Psoas muscle (tissue), 8 donors: ENCODE measurements around the gene PRR14. TPM values are rescaled to one million over a fixed set of nuclear protein-coding genes. Genes with fewer than 3 reads are reported as not detected.

ENCODE experiments used
- ATAC-seq, 4 donors: fragments of 200-7000 bp; cut with Tn5 transposase; one replicate each; pipeline ENCODE4 v1.9.1; 2020; ENCODE audit warnings: moderate library complexity in 3 of 4, mild to moderate bottlenecking in 2 of 4
- DNase-seq, 2 donors: peaks; one replicate each; pipeline ENCODE4 v3.0.0-alpha.2; 2020
- H3K27ac ChIP-seq: fragments of 200-600 bp; one replicate; pipeline ENCODE4 v1.8.0; 2022
- H3K27me3 ChIP-seq, 3 donors: fragments of 200-600 bp in 1 of 3; one replicate each; pipeline versions ENCODE4 v1.6.1 to v1.8.0; 2013 to 2022; ENCODE audit warnings: low read length in 2 of 3, mild to moderate bottlenecking in 2 of 3, moderate library complexity in 1 of 3; ENCODE audit not compliant: insufficient read depth in 3 of 3
- H3K36me3 ChIP-seq, 2 donors: fragments of 200-600 bp in 1 of 2; one replicate each; pipeline versions ENCODE4 v1.6.1 to v1.8.0; 2013 to 2022; ENCODE audit warnings: low read depth in 1 of 2, mild to moderate bottlenecking in 1 of 2, moderate library complexity in 1 of 2; ENCODE audit not compliant: insufficient read depth in 1 of 2
- H3K4me1 ChIP-seq: fragments of 200-600 bp; one replicate; pipeline ENCODE4 v1.8.0; 2022
- H3K4me3 ChIP-seq: fragments of 200-600 bp; one replicate; pipeline ENCODE4 v1.8.0; 2022; ENCODE audit warnings: mild to moderate bottlenecking
- H3K9me3 ChIP-seq: fragments of 200-600 bp; one replicate; pipeline ENCODE4 v1.8.0; 2022
- WGBS, 3 donors: extraction: QIAGEN DNeasy Blood & Tissue Kit; methylation state at CpG; one replicate each; pipeline versions ENCODE4 v1.1.6 to v1.1.7; 2013; 5-methylcytosine and 5-hydroxymethylcytosine counted together
- intact Hi-C, 2 donors: fragments of 100-400 bp; cut with DNase I; formaldehyde crosslinking; loops; one replicate each; pipeline versions ENCODE4 v1.11.0 to v1.14.2; 2022
- polyA plus RNA-seq, 3 donors: library from polyadenylated mRNA; stranded (reverse); fragments of 200-250 nt; gene quantifications; one replicate each; pipeline ENCODE4 v1.2.3, GENCODE V29; 2013
- total RNA-seq, 4 donors: library from RNA; stranded (reverse); fragmentation: NEBNext Ultra II Directional in 2 of 4; extraction: Animal tissue kit (Norgen Biotek cat#: 25700) in 2 of 4; gene quantifications; one replicate each; pipeline versions ENCODE4 v1.2.1 to v1.2.4, GENCODE V29; 2021 to 2023
- TF ChIP-seq, protein P1 (sequence below): fragments of 200-600 bp; IDR thresholded peaks from one replicate; pipeline ENCODE4 v1.8.0; 2022; ENCODE audit warnings: antibody characterized with exemption
- donor health status: healthy with polysubstance abuse.
- donor health status: DM: no; HTN: no; CAD: no; lungs with moderate emphysema.
- donor health status: Bipolar disorder and iron deficiency.
- donor health status: healthy.
- donor health status: DM: yes; HTN: yes; CAD: no.
- donor health status: DM: no; HTN: no; CAD: no.
- donor health status: DM: no; HTN: no; CAD: no.
- donor health status: DM: yes; HTN: yes; CAD: no.

Gene PRR14
- total and polyA plus RNA-seq, 7 donors, result 13.4 to 26.8 (median 23.8) TPM

- DNase-seq, result no peak
Measured at GRCh38 chr16:30675143-30675542, 24.4 kb downstream of the PRR14 start.

GRCh38 chr16:30677931-30678585 is 27.3 kb downstream of the PRR14 start:
- WGBS, 3 donors, result 71 to 75% (median 71%) methylated on average over 11 of the region's 11 CpGs
- Histone ChIP-seq H3K27me3 (no peaks in the 10 kb centered on the region), H3K9me3 (no peaks in the 10 kb centered on the region), H3K36me3 (no peaks in the 10 kb centered on the region), H3K4me1 (no peaks in the 10 kb centered on the region), H3K4me3 (no peak overlapping the region), H3K27ac (no peak overlapping the region)
- TF ChIP-seq, protein P1, sequence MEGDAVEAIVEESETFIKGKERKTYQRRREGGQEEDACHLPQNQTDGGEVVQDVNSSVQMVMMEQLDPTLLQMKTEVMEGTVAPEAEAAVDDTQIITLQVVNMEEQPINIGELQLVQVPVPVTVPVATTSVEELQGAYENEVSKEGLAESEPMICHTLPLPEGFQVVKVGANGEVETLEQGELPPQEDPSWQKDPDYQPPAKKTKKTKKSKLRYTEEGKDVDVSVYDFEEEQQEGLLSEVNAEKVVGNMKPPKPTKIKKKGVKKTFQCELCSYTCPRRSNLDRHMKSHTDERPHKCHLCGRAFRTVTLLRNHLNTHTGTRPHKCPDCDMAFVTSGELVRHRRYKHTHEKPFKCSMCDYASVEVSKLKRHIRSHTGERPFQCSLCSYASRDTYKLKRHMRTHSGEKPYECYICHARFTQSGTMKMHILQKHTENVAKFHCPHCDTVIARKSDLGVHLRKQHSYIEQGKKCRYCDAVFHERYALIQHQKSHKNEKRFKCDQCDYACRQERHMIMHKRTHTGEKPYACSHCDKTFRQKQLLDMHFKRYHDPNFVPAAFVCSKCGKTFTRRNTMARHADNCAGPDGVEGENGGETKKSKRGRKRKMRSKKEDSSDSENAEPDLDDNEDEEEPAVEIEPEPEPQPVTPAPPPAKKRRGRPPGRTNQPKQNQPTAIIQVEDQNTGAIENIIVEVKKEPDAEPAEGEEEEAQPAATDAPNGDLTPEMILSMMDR, result no peak
- ATAC-seq, result no peak
- DNase-seq, result no peak
- intact Hi-C loops, result no loop called here

More at GRCh38 chr16:30675143-30675542, 24.4 kb downstream of the PRR14 start:
- H3K4me3 ChIP-seq, result no peak overlapping the region
- H3K4me1 ChIP-seq, result no peaks in the 10 kb centered on the region
- ATAC-seq, result no peak
- TF ChIP-seq, protein P1, result no peak
- no peaks in the 10 kb centered on the region for H3K27me3 ChIP-seq
- 84 to 87% (median 86%) methylated on average over 10 of the region's 10 CpGs for WGBS, 3 donors
- no peaks in the 10 kb centered on the region for H3K9me3 ChIP-seq
- H3K27ac ChIP-seq, result no peak overlapping the region
- H3K36me3 ChIP-seq, result peaks cover under 1 to 10% of the 10 kb centered on the region in 2 donors
- intact Hi-C loops, result no loop called here

DNA sequence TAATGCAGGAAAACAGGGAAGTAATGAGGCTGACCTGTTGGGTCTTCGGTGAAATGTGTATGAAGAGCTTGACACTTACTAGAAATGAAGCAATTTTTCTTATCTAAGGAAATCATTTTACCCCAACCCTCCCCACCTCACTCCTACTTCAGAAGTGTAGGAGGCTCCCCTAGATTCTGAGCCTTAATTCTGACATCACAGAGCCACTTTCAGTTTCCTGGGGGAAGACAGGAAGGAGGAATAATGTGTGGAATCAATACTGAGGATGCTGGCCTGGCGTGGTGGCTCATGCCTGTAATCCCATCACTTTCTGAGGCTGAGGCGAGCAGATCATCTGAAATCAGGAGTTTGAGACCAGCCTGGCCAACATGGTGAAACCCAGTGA is 27.8 kb downstream of the PRR14 start:
- no peak overlapping the region for H3K27ac ChIP-seq
- TF ChIP-seq, protein P1, result no peak
- no peaks in the 10 kb centered on the region for H3K9me3 ChIP-seq
- no peak overlapping the region for H3K4me3 ChIP-seq
- intact Hi-C loops, result no loop called here
- H3K36me3 ChIP-seq, result no peaks in the 10 kb centered on the region
- no peaks in the 10 kb centered on the region for H3K4me1 ChIP-seq
- ATAC-seq, result no peak
- DNase-seq, result no peak
- H3K27me3 ChIP-seq, result no peaks in the 10 kb centered on the region
- 77 to 90% (median 82%) methylated on average over 3 of the region's 3 CpGs for WGBS, 3 donors

GRCh38 chr16:30680326-30680725 is 29.6 kb downstream of the PRR14 start:
- TF ChIP-seq, protein P1, result no peak
- Histone ChIP-seq H3K27ac (no peak overlapping the region), H3K4me3 (no peak overlapping the region), H3K36me3 (no peaks in the 10 kb centered on the region), H3K4me1 (no peaks in the 10 kb centered on the region), H3K27me3 (no peaks in the 10 kb centered on the region), H3K9me3 (no peaks in the 10 kb centered on the region)
- ATAC-seq (no peak), DNase-seq (no peak)
- WGBS, 3 donors, result 87 to 94% (median 91%) methylated on average over 3 of the region's 3 CpGs
- intact Hi-C loops, result no loop called here

DNA sequence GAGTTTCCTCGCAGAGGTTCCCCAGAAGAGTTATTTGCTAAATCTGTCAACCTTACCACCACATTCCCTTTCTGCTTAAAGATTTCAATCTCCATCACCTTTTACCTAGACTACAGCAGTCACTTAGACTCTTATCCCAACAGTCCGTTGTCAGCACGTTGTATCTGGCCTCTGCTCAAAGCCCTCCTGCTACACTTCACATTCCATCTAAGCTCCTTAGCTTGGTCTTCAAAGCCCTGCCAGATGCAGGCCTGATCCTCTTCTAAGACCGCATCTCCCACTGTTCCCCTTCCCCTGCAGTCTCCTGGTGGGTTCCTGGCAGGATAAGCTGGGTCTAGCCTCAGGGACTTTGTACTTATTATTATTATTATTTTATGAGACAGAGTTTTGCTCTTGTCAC is 37.9 kb downstream of the PRR14 start:
- Histone ChIP-seq H3K27ac (no peak overlapping the region), H3K27me3 (no peaks in the 10 kb centered on the region), H3K4me3 (no peak overlapping the region), H3K4me1 (no peaks in the 10 kb centered on the region), H3K9me3 (no peaks in the 10 kb centered on the region), H3K36me3 (no peaks in the 10 kb centered on the region)
- TF ChIP-seq, protein P1, result no peak
- ATAC-seq, result no peak
- no peak for DNase-seq
- 52 to 64% (median 55%) methylated on average over 4 of the region's 4 CpGs for WGBS, 3 donors
- intact Hi-C loops, result no loop called here
